B cell (primary cell): ENCODE results near the gene CST11.
"Not testable (repeated sequence)": the region's sequence is repeated elsewhere in the genome, so short reads cannot be mapped to it uniquely, and the experiment has no call there.

Experiments used
- CTCF ChIP-seq: fragments of 200-600 bp; IDR thresholded peaks from one replicate; pipeline ENCODE4 v1.8.0; 2022; ENCODE audit warnings: antibody characterized with exemption, mild to moderate bottlenecking
- EZH2 ChIP-seq: IDR thresholded peaks from 2 replicates; pipeline ENCODE4 v1.6.1; 2012; ENCODE audit warnings: borderline replicate concordance, low read depth, mild to moderate bottlenecking, moderate library complexity, low read length; ENCODE audit not compliant: insufficient read depth, poor library complexity, severe bottlenecking

- TF ChIP-seq CTCF, EZH2: not testable (repeated sequence)
Measured at GRCh38 chr20:23473293-23473692, 20.6 kb upstream of the CST11 start.
